HEK293T (cell line): ENCODE data around the gene GRID1.

ENCODE experiments used
- ARNT ChIP-seq: fragments of 450-650 bp; IDR thresholded peaks from 2 replicates; pipeline ENCODE4 v1.6.1; 2017; ENCODE audit warnings: mild to moderate bottlenecking
- BHLHE40 ChIP-seq: fragments of 450-650 bp; IDR thresholded peaks from 2 replicates; pipeline ENCODE4 v1.6.1; 2016; ENCODE audit warnings: mild to moderate bottlenecking, moderate library complexity, borderline replicate concordance
- CTBP1 ChIP-seq: fragments of 450-650 bp; IDR thresholded peaks from 2 replicates; pipeline ENCODE4 v1.6.1; 2016; ENCODE audit warnings: borderline replicate concordance
- ELF4 ChIP-seq: fragments of 450-650 bp; IDR thresholded peaks from 2 replicates; pipeline ENCODE4 v1.6.1; 2017; ENCODE audit warnings: antibody characterized with exemption
- FOXA1 ChIP-seq: fragments of 450-650 bp; IDR thresholded peaks from 2 replicates; pipeline ENCODE4 v1.6.1; 2016; ENCODE audit warnings: mild to moderate bottlenecking
- FOXK2 ChIP-seq: fragments of 450-650 bp; IDR thresholded peaks from 2 replicates; pipeline ENCODE4 v1.6.1; 2016; ENCODE audit warnings: mild to moderate bottlenecking
- FOXM1 ChIP-seq: fragments of 450-650 bp; IDR thresholded peaks from 2 replicates; pipeline ENCODE4 v1.6.1; 2017; ENCODE audit warnings: mild to moderate bottlenecking, borderline replicate concordance
- HDGF ChIP-seq: fragments of 450-650 bp; IDR thresholded peaks from 2 replicates; pipeline ENCODE4 v1.6.1; 2017; ENCODE audit warnings: antibody characterized with exemption, borderline replicate concordance
- LEF1 ChIP-seq: fragments of 450-650 bp; IDR thresholded peaks from 2 replicates; pipeline ENCODE4 v1.6.1; 2017; ENCODE audit warnings: mild to moderate bottlenecking, borderline replicate concordance
- NFRKB ChIP-seq: fragments of 450-650 bp; IDR thresholded peaks from 2 replicates; pipeline ENCODE4 v1.6.1; 2016; ENCODE audit warnings: mild to moderate bottlenecking, moderate library complexity
- SP1 ChIP-seq: fragments of 450-650 bp; IDR thresholded peaks from 2 replicates; pipeline ENCODE4 v1.6.1; 2017
- TARDBP ChIP-seq: fragments of 450-650 bp; IDR thresholded peaks from 2 replicates; pipeline ENCODE4 v1.6.1; 2016

DNA sequence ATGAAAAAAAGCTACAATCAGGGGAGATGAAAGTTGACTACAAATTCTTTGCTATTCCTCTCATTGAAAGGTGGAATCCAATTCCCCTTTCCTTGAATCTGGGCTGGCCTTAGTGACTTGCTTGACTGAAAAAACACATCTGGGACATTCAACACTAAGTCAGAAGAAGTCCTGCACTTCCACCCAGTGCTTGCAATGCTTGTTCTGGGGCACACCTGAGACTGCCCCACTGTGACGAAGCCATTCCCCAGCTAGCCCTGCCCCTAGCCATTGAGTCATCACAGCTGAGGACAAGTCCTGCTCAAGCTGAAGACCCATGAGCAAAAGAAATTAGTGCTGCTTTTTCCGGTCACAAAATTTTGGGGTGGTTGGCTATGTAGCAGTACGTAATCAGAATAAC is 19.2 kb upstream of the GRID1 start:
- TF ChIP-seq HDGF = no peak
- no peak for TF ChIP-seq CTBP1
- TF ChIP-seq FOXK2 = no peak
- no peak for TF ChIP-seq BHLHE40
- TF ChIP-seq NFRKB = no peak
- TF ChIP-seq FOXM1 = no peak
- TF ChIP-seq TARDBP = no peak
- no peak for TF ChIP-seq ELF4
- TF ChIP-seq ARNT = no peak
- TF ChIP-seq LEF1 = no peak
- TF ChIP-seq SP1 = no peak
- no peak for TF ChIP-seq FOXA1
